ENCODE results near the gene PITX2.
"Not testable (repeated sequence)": the region's sequence is repeated elsewhere in the genome, so short reads cannot be mapped to it uniquely, and the experiment has no call there.

PITX2 gene

GRCh38 chr4:110610620-110610939 lies 12.3 kb downstream of the PITX2 start:
- no peak for DNase-seq

GRCh38 chr4:110609044-110609750 lies 13.7 kb downstream of the PITX2 start:
- no peak for DNase-seq

- no peak for DNase-seq
Measured at GRCh38 chr4:110605077-110605476, 17.8 kb downstream of the PITX2 start.

- no peak for DNase-seq
Measured at GRCh38 chr4:110602061-110602460, 20.8 kb downstream of the PITX2 start.

DNA sequence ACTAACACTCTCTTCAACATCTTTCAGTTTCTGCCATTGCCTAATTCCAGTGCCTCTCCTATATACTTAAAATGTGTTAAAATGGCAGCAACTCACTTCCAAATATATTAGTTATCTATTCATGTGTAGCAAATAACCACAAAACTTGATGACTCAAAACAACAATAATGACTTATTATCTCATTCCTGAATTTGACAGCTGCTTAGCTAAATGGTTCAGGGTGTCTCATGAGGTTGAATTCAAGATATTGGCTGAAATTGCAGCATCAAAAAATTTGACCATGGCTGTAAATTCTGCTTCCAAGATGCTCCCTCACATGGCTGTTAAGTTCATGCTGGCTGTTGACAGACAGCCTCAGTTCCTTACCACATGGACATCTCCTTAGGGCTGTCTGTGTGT lies 25.3 kb downstream of the PITX2 start:
- DNase-seq, result no peak

DNA sequence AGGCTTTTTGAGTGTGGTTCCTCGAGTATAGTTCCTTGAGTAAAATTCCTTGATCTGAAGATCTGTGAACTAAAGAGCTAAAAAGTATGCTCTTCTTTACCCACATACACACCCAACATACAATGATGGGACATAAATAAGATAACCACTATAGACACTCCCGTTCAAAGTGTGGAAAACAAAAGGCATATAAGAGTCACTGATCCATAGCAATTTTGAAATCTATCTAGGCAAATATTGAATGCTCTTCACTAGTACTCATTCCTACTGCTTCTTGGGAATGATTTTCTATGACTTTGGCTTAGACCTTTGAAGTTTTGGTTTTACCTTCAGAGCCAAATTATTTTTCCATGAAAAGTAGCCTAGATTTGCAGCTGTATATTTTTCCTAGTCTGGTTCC lies 26.4 kb downstream of the PITX2 start:
- no peak for DNase-seq

GRCh38 chr4:110595583-110595982 lies 27.3 kb downstream of the PITX2 start:
- no peak for DNase-seq

GRCh38 chr4:110589297-110589696 lies 33.6 kb downstream of the PITX2 start:
- no peak for DNase-seq

DNA sequence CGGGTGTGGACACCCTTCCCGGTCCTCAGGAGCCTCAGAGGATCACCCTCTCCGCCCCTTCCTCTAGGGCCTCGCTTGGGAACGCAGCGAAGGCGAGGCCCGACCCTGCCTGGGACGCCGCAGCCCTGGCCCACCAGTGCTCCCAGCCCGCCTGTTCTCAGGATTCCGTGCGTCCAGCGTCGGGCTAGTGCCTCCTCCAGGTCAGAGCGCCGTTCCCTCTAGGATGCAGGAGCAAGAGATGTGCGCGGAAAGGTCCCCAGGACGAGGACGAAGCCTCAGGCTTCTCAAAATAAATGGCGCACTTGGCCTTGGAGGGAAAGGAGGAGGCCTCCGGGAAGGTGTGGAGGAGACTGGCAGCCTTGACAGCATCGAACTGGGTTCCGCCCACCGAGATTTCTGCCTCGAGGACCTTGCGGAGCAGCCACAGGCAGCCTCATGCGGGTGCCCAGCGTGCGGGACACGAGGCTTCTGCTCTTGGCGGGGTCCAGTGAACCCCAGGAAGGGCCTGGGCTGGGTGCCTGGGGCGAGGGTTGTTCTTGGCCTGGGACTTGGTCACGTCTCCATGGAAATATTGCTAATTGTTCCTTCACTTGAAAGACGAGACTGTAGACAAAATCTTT lies 35.1 kb downstream of the PITX2 start:
- DNase-seq, result no peak

DNA sequence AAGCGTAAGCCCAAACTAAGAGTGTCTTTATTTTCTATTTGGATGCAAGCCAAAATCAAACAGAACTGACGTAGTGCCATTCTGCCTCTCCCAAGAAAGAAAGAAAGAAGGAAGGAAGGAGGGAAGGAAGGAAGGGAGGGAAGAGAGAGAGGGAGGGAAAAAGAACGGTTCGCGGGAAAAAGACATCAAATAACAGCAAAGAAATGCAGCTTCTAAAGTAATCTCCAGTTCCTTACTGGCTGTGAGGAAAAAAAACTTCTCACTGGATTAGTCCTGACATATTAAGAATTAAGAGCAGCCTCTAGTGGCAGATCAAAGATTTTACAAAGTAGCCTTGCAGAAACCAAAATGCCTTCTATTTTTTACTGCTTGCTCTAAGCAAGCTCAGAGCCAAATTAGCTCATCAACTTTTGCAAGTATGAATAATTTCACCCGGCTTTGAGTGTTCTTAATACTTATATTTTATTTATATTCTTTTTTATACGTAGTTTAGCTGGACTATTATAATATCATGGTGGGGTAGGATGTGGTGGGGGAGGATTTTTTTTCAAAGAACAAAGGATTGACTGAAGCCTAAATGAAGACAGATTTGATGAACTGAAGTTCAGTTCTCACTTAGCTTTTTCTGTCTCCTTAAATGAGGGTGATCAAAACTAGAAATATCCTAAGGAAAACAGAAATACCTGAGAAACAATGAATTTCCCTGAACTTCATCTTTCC lies 36.6 kb downstream of the PITX2 start:
- peak; percentile 14 for DNase-seq

- not testable (repeated sequence) for DNase-seq
Measured at GRCh38 chr4:110576696-110577095, 46.2 kb downstream of the PITX2 start.

Data from midbrain (tissue), 1 donor.